ENCODE results near the gene NSD2. TPM values are rescaled to one million over a fixed set of nuclear protein-coding genes. Genes with fewer than 3 reads are reported as not detected.
"Not testable (repeated sequence)": the region's sequence is repeated elsewhere in the genome, so short reads cannot be mapped to it uniquely, and the experiment has no call there.

NSD2 gene
- polyA plus RNA-seq, 2 donors: 11.9 to 14.1 TPM

DNA sequence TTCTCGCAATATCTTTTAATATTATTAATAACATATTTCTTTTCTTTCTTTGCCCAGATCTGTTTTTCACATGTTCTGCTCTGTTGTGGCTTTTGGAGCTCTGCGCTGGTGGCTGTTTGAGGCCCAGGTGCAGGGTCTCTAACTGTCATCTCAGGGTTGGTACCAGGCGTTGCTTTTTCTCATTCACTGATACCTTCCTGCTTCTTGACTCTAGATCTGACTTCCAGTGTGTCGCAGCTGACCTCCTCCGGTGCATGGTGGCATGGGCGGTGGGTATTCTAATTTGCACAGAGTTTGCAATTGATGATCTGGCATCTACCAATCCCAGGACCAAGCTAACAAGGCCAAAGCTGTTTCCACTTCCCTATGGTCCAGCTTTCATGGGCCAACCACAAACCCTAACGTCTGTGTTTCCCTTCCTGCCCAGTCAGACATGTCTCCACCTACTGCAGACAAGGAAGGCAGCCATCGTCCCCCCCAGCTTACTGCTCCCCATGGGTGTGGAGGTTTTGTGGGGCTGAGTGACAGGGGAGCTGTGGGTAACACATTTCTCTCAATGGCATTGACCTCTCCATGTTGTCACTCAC is 40.5 kb upstream of the NSD2 start:
- 83 to 90% methylated on average over 8 of the region's 8 CpGs for WGBS, 2 donors
- Histone ChIP-seq H3K9me3 (ENCODE audit: control insufficient read depth in 2 of 2, insufficient read depth in 1 of 2, low read depth in 1 of 2, low read length in 1 of 2) (no peaks in the 10 kb centered on the region), H3K36me3 (ENCODE audit: control insufficient read depth in 2 of 2, insufficient read depth in 2 of 2, low read length in 1 of 2) (peaks cover 30 to 49% of the 10 kb centered on the region in 2 donors)

GRCh38 chr4:1831331-1831730 is 39.9 kb upstream of the NSD2 start:
- 89 to 94% methylated on average over 8 of the region's 8 CpGs for WGBS, 2 donors
- Histone ChIP-seq H3K27ac (ENCODE audit: low read depth in 2 of 2, low read length in 1 of 2) (no peak overlapping the region), H3K4me1 (ENCODE audit: control insufficient read depth in 2 of 2, insufficient read depth in 2 of 2, low read length in 1 of 2) (no peaks in the 10 kb centered on the region), H3K9me3 (ENCODE audit: control insufficient read depth in 2 of 2, insufficient read depth in 1 of 2, low read depth in 1 of 2, low read length in 1 of 2) (no peaks in the 10 kb centered on the region), H3K27me3 (ENCODE audit: control insufficient read depth in 1 of 2, insufficient read depth in 2 of 2, low read length in 2 of 2) (no peaks in the 10 kb centered on the region), H3K4me3 (ENCODE audit: low read depth in 1 of 2, low read length in 2 of 2) (no peak overlapping the region), H3K36me3 (ENCODE audit: control insufficient read depth in 2 of 2, insufficient read depth in 2 of 2, low read length in 1 of 2) (peaks cover 29 to 46% of the 10 kb centered on the region in 2 donors)

More for the DNA sequence above, 40.5 kb upstream of the NSD2 start:
- Histone ChIP-seq H3K4me3 (ENCODE audit: low read depth in 1 of 2, low read length in 2 of 2) (no peak overlapping the region), H3K4me1 (ENCODE audit: control insufficient read depth in 2 of 2, insufficient read depth in 2 of 2, low read length in 1 of 2) (no peaks in the 10 kb centered on the region), H3K27ac (ENCODE audit: low read depth in 2 of 2, low read length in 1 of 2) (no peak overlapping the region), H3K27me3 (ENCODE audit: control insufficient read depth in 1 of 2, insufficient read depth in 2 of 2, low read length in 2 of 2) (no peaks in the 10 kb centered on the region)

DNA sequence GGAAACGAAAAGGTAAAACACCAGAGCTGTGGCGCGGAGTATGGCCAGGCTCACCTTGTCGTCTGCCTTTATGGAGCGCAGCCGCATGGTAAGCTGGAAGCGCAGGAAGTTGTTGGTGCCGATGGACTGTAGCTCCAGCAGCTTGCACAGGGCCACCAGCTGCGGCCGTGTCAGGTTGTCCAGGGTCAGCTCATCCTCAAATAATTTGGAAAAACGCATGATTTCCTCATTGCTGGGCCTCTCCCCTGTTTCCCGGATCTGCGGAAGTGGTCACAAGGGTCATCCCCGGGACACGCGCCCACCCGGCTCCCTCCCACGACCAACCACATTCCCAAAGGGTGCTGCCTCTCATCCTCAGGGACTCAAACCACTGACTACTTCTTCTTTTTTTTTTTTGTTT is 38.5 kb upstream of the NSD2 start:
- Histone ChIP-seq H3K4me1 (ENCODE audit: control insufficient read depth in 2 of 2, insufficient read depth in 2 of 2, low read length in 1 of 2) (no peaks in the 10 kb centered on the region), H3K9me3 (ENCODE audit: control insufficient read depth in 2 of 2, insufficient read depth in 1 of 2, low read depth in 1 of 2, low read length in 1 of 2) (no peaks in the 10 kb centered on the region), H3K36me3 (ENCODE audit: control insufficient read depth in 2 of 2, insufficient read depth in 2 of 2, low read length in 1 of 2) (peaks cover 33 to 43% of the 10 kb centered on the region in 2 donors), H3K4me3 (ENCODE audit: low read depth in 1 of 2, low read length in 2 of 2) (no peak overlapping the region), H3K27ac (ENCODE audit: low read depth in 2 of 2, low read length in 1 of 2) (no peak overlapping the region), H3K27me3 (ENCODE audit: control insufficient read depth in 1 of 2, insufficient read depth in 2 of 2, low read length in 2 of 2) (no peaks in the 10 kb centered on the region)
- 92 to 94% methylated on average over 18 of the region's 18 CpGs for WGBS, 2 donors

DNA sequence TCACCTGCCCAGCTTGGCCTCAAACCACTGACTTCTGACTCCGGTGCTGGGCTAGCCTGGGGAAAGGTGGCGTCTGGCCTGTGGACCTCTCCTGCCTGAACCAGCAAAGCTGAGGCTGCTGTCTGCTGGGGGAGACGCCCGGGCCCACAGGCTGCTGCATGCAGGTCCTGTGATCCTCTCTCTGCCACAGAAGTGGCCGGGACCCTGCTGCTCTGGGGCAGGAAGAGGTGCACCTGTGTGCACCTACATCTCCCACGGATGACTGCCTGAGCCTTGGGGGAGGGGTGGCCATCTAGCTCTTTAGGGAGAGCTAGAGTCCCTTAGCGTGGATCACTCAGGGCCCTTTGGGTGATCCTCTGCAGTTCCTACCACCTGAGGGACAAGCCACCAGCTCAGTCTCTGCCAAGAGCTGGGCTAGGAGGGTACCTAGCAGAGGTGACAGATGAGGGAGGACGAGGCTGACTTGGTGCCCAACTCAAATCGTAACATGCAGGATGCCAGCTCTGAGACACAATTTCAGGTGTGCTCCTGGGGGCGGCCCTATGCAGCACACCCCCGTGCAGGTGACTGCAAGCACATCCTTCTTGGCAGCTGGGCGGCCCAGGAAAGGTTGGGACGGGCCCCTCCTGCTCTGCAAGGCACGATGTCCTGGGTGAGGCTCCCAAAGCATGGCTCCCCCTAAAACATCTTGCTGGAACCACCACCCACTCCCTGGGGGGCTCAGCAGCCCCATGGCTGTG is 37.7 kb upstream of the NSD2 start:
- H3K36me3 ChIP-seq (ENCODE audit: control insufficient read depth in 2 of 2, insufficient read depth in 2 of 2, low read length in 1 of 2): peaks cover 33 to 47% of the 10 kb centered on the region in 2 donors

DNA sequence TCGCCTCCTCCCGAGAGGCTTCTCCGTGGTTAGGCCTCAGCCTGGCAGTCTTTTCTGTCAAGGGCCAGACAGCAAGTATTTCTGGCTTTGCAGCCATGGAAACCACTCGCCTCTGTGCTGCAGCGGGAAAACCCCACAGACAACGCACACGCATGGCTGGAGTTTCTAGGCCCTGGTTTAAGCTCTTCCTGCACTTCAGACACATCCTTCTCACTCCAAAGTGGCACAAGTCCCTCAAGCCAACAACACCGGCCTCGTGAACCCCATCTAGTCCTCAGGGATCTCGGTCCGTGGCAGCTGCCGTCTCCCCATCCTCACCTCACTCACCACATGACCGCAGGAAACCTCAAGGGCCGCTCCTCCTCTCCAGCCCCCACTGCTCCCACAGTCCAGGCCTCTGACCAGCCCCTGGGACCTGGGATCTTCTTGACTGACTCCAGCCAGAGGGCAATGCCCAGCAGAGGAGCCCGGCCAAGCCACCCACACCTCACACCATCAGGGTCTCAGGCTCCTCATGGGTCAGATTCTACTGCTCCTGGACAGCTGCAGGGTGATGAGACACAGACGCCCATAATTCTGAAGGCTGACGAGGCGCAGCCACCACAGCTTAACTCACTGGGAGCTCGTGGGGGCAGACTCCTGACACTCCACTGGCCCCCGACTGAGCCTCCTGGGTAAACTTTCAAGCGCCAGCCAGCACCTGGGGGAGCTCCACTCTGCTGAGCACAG is 37.0 kb upstream of the NSD2 start:
- WGBS, 2 donors: 87 to 89% methylated on average over 21 of the region's 21 CpGs
- H3K4me1 ChIP-seq (ENCODE audit: control insufficient read depth in 2 of 2, insufficient read depth in 2 of 2, low read length in 1 of 2): no peaks in the 10 kb centered on the region
- no peaks in the 10 kb centered on the region for H3K27me3 ChIP-seq (ENCODE audit: control insufficient read depth in 1 of 2, insufficient read depth in 2 of 2, low read length in 2 of 2)
- H3K4me3 ChIP-seq (ENCODE audit: low read depth in 1 of 2, low read length in 2 of 2): no peak overlapping the region
- no peaks in the 10 kb centered on the region for H3K9me3 ChIP-seq (ENCODE audit: control insufficient read depth in 2 of 2, insufficient read depth in 1 of 2, low read depth in 1 of 2, low read length in 1 of 2)
- H3K27ac ChIP-seq (ENCODE audit: low read depth in 2 of 2, low read length in 1 of 2): no peak overlapping the region
- H3K36me3 ChIP-seq (ENCODE audit: control insufficient read depth in 2 of 2, insufficient read depth in 2 of 2, low read length in 1 of 2): peaks cover 35 to 52% of the 10 kb centered on the region in 2 donors

More for the DNA sequence above, 37.7 kb upstream of the NSD2 start:
- Histone ChIP-seq H3K27ac (ENCODE audit: low read depth in 2 of 2, low read length in 1 of 2) (no peak overlapping the region), H3K4me1 (ENCODE audit: control insufficient read depth in 2 of 2, insufficient read depth in 2 of 2, low read length in 1 of 2) (no peaks in the 10 kb centered on the region), H3K9me3 (ENCODE audit: control insufficient read depth in 2 of 2, insufficient read depth in 1 of 2, low read depth in 1 of 2, low read length in 1 of 2) (no peaks in the 10 kb centered on the region), H3K4me3 (ENCODE audit: low read depth in 1 of 2, low read length in 2 of 2) (no peak overlapping the region), H3K27me3 (ENCODE audit: control insufficient read depth in 1 of 2, insufficient read depth in 2 of 2, low read length in 2 of 2) (no peaks in the 10 kb centered on the region)
- WGBS, 2 donors: 90 to 92% methylated on average over 14 of the region's 14 CpGs

- not testable (repeated sequence) for H3K27me3 ChIP-seq (ENCODE audit: control insufficient read depth in 1 of 2, insufficient read depth in 2 of 2, low read length in 2 of 2); H3K4me3 ChIP-seq (ENCODE audit: low read depth in 1 of 2, low read length in 2 of 2); H3K9me3 ChIP-seq (ENCODE audit: control insufficient read depth in 2 of 2, insufficient read depth in 1 of 2, low read depth in 1 of 2, low read length in 1 of 2); H3K27ac ChIP-seq (ENCODE audit: low read depth in 2 of 2, low read length in 1 of 2); H3K4me1 ChIP-seq (ENCODE audit: control insufficient read depth in 2 of 2, insufficient read depth in 2 of 2, low read length in 1 of 2)
- whole genome bisulfite sequencing, 2 donors: 92 to 97% methylated on average over 8 of the region's 8 CpGs
- H3K36me3 ChIP-seq (ENCODE audit: control insufficient read depth in 2 of 2, insufficient read depth in 2 of 2, low read length in 1 of 2): peaks cover 38 to 57% of the 10 kb centered on the region in 2 donors
Observed at GRCh38 chr4:1835836-1836235, 35.4 kb upstream of the NSD2 start.

GRCh38 chr4:1836650-1837049 is 34.5 kb upstream of the NSD2 start:
- H3K36me3 ChIP-seq (ENCODE audit: control insufficient read depth in 2 of 2, insufficient read depth in 2 of 2, low read length in 1 of 2): peaks cover 31 to 58% of the 10 kb centered on the region in 2 donors
- no peaks in the 10 kb centered on the region for H3K4me1 ChIP-seq (ENCODE audit: control insufficient read depth in 2 of 2, insufficient read depth in 2 of 2, low read length in 1 of 2)
- no peaks in the 10 kb centered on the region for H3K9me3 ChIP-seq (ENCODE audit: control insufficient read depth in 2 of 2, insufficient read depth in 1 of 2, low read depth in 1 of 2, low read length in 1 of 2)
- H3K27ac ChIP-seq (ENCODE audit: low read depth in 2 of 2, low read length in 1 of 2): no peak overlapping the region
- no peaks in the 10 kb centered on the region for H3K27me3 ChIP-seq (ENCODE audit: control insufficient read depth in 1 of 2, insufficient read depth in 2 of 2, low read length in 2 of 2)
- H3K4me3 ChIP-seq (ENCODE audit: low read depth in 1 of 2, low read length in 2 of 2): no peak overlapping the region
- 92 to 97% methylated on average over 7 of the region's 7 CpGs for WGBS, 2 donors

- Histone ChIP-seq H3K36me3 (ENCODE audit: control insufficient read depth in 2 of 2, insufficient read depth in 2 of 2, low read length in 1 of 2) (peaks cover 31 to 62% of the 10 kb centered on the region in 2 donors), H3K27ac (ENCODE audit: low read depth in 2 of 2, low read length in 1 of 2) (no peak overlapping the region), H3K27me3 (ENCODE audit: control insufficient read depth in 1 of 2, insufficient read depth in 2 of 2, low read length in 2 of 2) (no peaks in the 10 kb centered on the region), H3K9me3 (ENCODE audit: control insufficient read depth in 2 of 2, insufficient read depth in 1 of 2, low read depth in 1 of 2, low read length in 1 of 2) (no peaks in the 10 kb centered on the region), H3K4me3 (ENCODE audit: low read depth in 1 of 2, low read length in 2 of 2) (no peak overlapping the region), H3K4me1 (ENCODE audit: control insufficient read depth in 2 of 2, insufficient read depth in 2 of 2, low read length in 1 of 2) (no peaks in the 10 kb centered on the region)
- WGBS, 2 donors: 94 to 96% methylated on average over 10 of the region's 10 CpGs
Observed at GRCh38 chr4:1837069-1837468, 34.1 kb upstream of the NSD2 start.

DNA sequence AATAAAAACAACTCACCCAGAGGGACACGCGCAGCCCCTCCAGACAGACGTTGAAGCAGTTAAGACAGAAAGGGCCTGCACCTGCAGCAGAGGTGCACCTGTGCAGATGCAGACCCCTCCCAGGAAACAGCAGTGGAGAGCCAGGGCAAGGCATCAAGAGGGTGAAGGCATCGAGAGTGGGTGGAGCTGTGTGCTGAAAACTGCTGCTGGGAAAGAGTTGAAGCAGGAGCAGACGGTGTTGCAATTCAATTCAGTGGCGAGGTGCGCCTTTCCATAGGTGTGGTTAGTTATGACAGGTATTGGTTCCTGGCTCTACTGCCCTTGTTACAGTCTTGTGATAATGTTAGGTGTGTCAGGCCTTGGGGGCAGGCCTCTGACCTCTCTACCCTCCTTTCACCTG is 31.9 kb upstream of the NSD2 start:
- no peaks in the 10 kb centered on the region for H3K4me1 ChIP-seq (ENCODE audit: control insufficient read depth in 2 of 2, insufficient read depth in 2 of 2, low read length in 1 of 2)
- no peaks in the 10 kb centered on the region for H3K27me3 ChIP-seq (ENCODE audit: control insufficient read depth in 1 of 2, insufficient read depth in 2 of 2, low read length in 2 of 2)
- no peak overlapping the region for H3K4me3 ChIP-seq (ENCODE audit: low read depth in 1 of 2, low read length in 2 of 2)
- 74% methylated on average over 7 of the region's 7 CpGs for WGBS, 2 donors
- H3K9me3 ChIP-seq (ENCODE audit: control insufficient read depth in 2 of 2, insufficient read depth in 1 of 2, low read depth in 1 of 2, low read length in 1 of 2): no peaks in the 10 kb centered on the region
- H3K27ac ChIP-seq (ENCODE audit: low read depth in 2 of 2, low read length in 1 of 2): peak overlapping the region; percentile 50 to 79
- peaks cover 27 to 61% of the 10 kb centered on the region in 2 donors for H3K36me3 ChIP-seq (ENCODE audit: control insufficient read depth in 2 of 2, insufficient read depth in 2 of 2, low read length in 1 of 2)
